H1 (cell line): ENCODE results near the gene ZNF14. TPM values are rescaled to one million over a fixed set of nuclear protein-coding genes. Genes with fewer than 3 reads are reported as not detected.

ENCODE experiments used
- CTCF ChIA-PET: fragments of 300-600 bp; sonication (Branson Sonifier 250); formaldehyde crosslinking; loops from one replicate; lab custom pipeline; 2021; ENCODE audit not compliant: partially characterized antibody; lab: Charles Lee
- POLR2A ChIA-PET: fragments of 300-600 bp; sonication (Branson Sonifier 250); formaldehyde crosslinking; loops from one replicate; lab custom pipeline; 2021; ENCODE audit warnings: inconsistent platforms; ENCODE audit not compliant: partially characterized antibody; lab: Charles Lee
- DNase-seq, 2 experiments: peaks; one replicate each; pipeline versions ENCODE4 v3.0.0 to v3.0.0-alpha.2; 2010 to 2022; ENCODE audit warnings: low spot score in 2 of 2, low read depth in 1 of 2, mixed read lengths in 1 of 2
- FAIRE-seq: peaks from 2 replicates; lab custom pipeline; 2011; peaks lifted over from hg19 to GRCh38; lab: Jason Lieb, UNC
- H2AFZ ChIP-seq: 2 replicates; pipeline ENCODE4 v1.8.1; 2012; ENCODE audit warnings: low read length, inconsistent platforms
- H2AK5ac ChIP-seq: 2 replicates; pipeline ENCODE4 v1.6.1; 2013; ENCODE audit warnings: low read depth, low read length
- H2BK120ac ChIP-seq: replicated peaks from 2 replicates; pipeline ENCODE3; 2013; ENCODE audit warnings: low read depth, low read length, inconsistent platforms
- H2BK12ac ChIP-seq: 2 replicates; pipeline ENCODE4 v1.6.1; 2013; ENCODE audit warnings: low read depth, low read length
- H2BK15ac ChIP-seq: 2 replicates; pipeline ENCODE4 v1.6.1; 2013; ENCODE audit warnings: low read length
- H2BK20ac ChIP-seq: 2 replicates; pipeline ENCODE4 v1.6.1; 2013; ENCODE audit warnings: low read length
- H2BK5ac ChIP-seq: 2 replicates; pipeline ENCODE4 v1.6.1; 2013; ENCODE audit warnings: low read depth, low read length
- H3K14ac ChIP-seq: 2 replicates; pipeline ENCODE4 v1.6.1; 2013; ENCODE audit warnings: inconsistent platforms; ENCODE audit not compliant: insufficient read length
- H3K18ac ChIP-seq: 2 replicates; pipeline ENCODE4 v1.6.1; 2013; ENCODE audit warnings: low read length; ENCODE audit errors: extremely low read depth
- H3K23ac ChIP-seq: 2 replicates; pipeline ENCODE4 v1.6.1; 2013; ENCODE audit warnings: inconsistent platforms; ENCODE audit not compliant: insufficient read length
- H3K23me2 ChIP-seq: 2 replicates; pipeline ENCODE4 v1.6.1; 2013; ENCODE audit warnings: low read depth, low read length
- H3K27ac ChIP-seq: 2 replicates; pipeline ENCODE4 v1.6.1; 2011; ENCODE audit warnings: low read depth, low read length, inconsistent platforms
- H3K27me3 ChIP-seq, 4 experiments: replicated peaks in 1 of 4; 1 replicate in 1 of 4; 2 replicates in 3 of 4; pipeline versions ENCODE4 v1.6.1 to v1.8.1; 2011 to 2013; ENCODE audit warnings: low read length in 3 of 4, mild to moderate bottlenecking in 3 of 4, inconsistent platforms in 2 of 4, mixed read lengths in 2 of 4, moderate library complexity in 1 of 4; ENCODE audit not compliant: control insufficient read depth in 3 of 4, insufficient read depth in 3 of 4; ENCODE audit errors: extremely low read depth in 1 of 4
- H3K36me3 ChIP-seq, 4 experiments: 2 replicates each; pipeline versions ENCODE4 v1.6.1 to v1.8.1; 2011 to 2013; ENCODE audit warnings: mild to moderate bottlenecking in 4 of 4, low read length in 3 of 4, moderate library complexity in 2 of 4, control low read depth in 1 of 4, inconsistent platforms in 1 of 4; ENCODE audit not compliant: insufficient read depth in 4 of 4, control insufficient read depth in 2 of 4
- H3K4ac ChIP-seq: replicated peaks from 2 replicates; pipeline ENCODE3; 2013; ENCODE audit warnings: low read length, low read depth, mixed read lengths, inconsistent platforms; ENCODE audit not compliant: insufficient read length
- H3K4me1 ChIP-seq, 4 experiments: replicated peaks in 1 of 4; 1 replicate in 1 of 4; 2 replicates in 3 of 4; pipeline versions ENCODE4 v1.6.1 to v1.8.1; 2011 to 2013; ENCODE audit warnings: low read length in 3 of 4, inconsistent platforms in 2 of 4, mixed read lengths in 1 of 4; ENCODE audit not compliant: insufficient read depth in 4 of 4, control insufficient read depth in 3 of 4
- H3K4me2 ChIP-seq, 2 experiments: 2 replicates each; pipeline versions ENCODE4 v1.6.1 to v1.8.1; 2011 to 2013; ENCODE audit warnings: low read depth in 2 of 2, low read length in 2 of 2, control low read depth in 1 of 2, inconsistent platforms in 1 of 2, mild to moderate bottlenecking in 1 of 2; ENCODE audit not compliant: insufficient read depth in 1 of 2
- H3K4me3 ChIP-seq, 4 experiments: fragments of 200-600, 300-600 bp in 1 of 4; sonication (generic), shearing (Covaris generic), sonication (Bioruptor Twin) in 1 of 4; 2 replicates each; pipeline versions ENCODE4 v1.5.1 to v1.8.1; 2011 to 2016; ENCODE audit warnings: low read length in 4 of 4, low read depth in 3 of 4, control low read depth in 2 of 4, inconsistent platforms in 2 of 4, mild to moderate bottlenecking in 2 of 4, mixed read lengths in 1 of 4, moderate library complexity in 1 of 4; ENCODE audit not compliant: insufficient read depth in 2 of 4; ENCODE audit errors: extremely low read depth in 1 of 4
- H3K56ac ChIP-seq: replicated peaks from 2 replicates; pipeline ENCODE3; 2013; ENCODE audit warnings: low read depth, mild to moderate bottlenecking, mixed read lengths, low read length, inconsistent platforms; ENCODE audit not compliant: insufficient read length
- H3K79me1 ChIP-seq: 2 replicates; pipeline ENCODE4 v1.6.1; 2013; ENCODE audit warnings: low read depth, low read length, control low read depth
- H3K79me2 ChIP-seq, 2 experiments: 2 replicates each; pipeline versions ENCODE4 v1.6.1 to v1.8.1; 2012 to 2013; ENCODE audit warnings: low read length in 2 of 2, mild to moderate bottlenecking in 2 of 2, inconsistent platforms in 1 of 2; ENCODE audit not compliant: insufficient read depth in 2 of 2, control insufficient read depth in 1 of 2
- H3K9ac ChIP-seq, 4 experiments: replicated peaks in 1 of 4; 1 replicate in 1 of 4; 2 replicates in 3 of 4; pipeline versions ENCODE4 v1.6.1 to v1.8.1; 2011 to 2013; ENCODE audit warnings: low read depth in 3 of 4, low read length in 3 of 4, control low read depth in 2 of 4, mild to moderate bottlenecking in 2 of 4, moderate library complexity in 2 of 4, inconsistent platforms in 1 of 4; ENCODE audit errors: extremely low read depth in 1 of 4
- H3K9me3 ChIP-seq, 2 experiments: 2 replicates each; pipeline versions ENCODE4 v1.6.1 to v1.8.1; 2012 to 2013; ENCODE audit warnings: mild to moderate bottlenecking in 2 of 2, moderate library complexity in 2 of 2, control low read depth in 1 of 2, inconsistent platforms in 1 of 2, low read depth in 1 of 2, low read length in 1 of 2, mixed read lengths in 1 of 2; ENCODE audit not compliant: insufficient read depth in 2 of 2
- H4K20me1 ChIP-seq, 2 experiments: replicated peaks in 1 of 2; 2 replicates each; pipeline versions ENCODE3 to v1.8.1; 2011 to 2013; ENCODE audit warnings: inconsistent platforms in 2 of 2, low read length in 2 of 2, mild to moderate bottlenecking in 1 of 2; ENCODE audit not compliant: insufficient read depth in 2 of 2, control insufficient read depth in 1 of 2
- H4K5ac ChIP-seq: 2 replicates; pipeline ENCODE4 v1.6.1; 2013; ENCODE audit warnings: low read length, low read depth, mixed read lengths, inconsistent platforms; ENCODE audit not compliant: insufficient read length
- H4K8ac ChIP-seq: 2 replicates; pipeline ENCODE4 v1.8.0; 2013; ENCODE audit warnings: mild to moderate bottlenecking, moderate library complexity, low read length, inconsistent platforms; ENCODE audit not compliant: insufficient read depth; ENCODE audit errors: extremely low read depth
- H4K91ac ChIP-seq: replicated peaks from 2 replicates; pipeline ENCODE3; 2013; ENCODE audit warnings: low read length, mixed read lengths, inconsistent platforms; ENCODE audit not compliant: insufficient read length
- EP300 ChIP-seq, 2 experiments: IDR thresholded peaks; 1 replicate in 1 of 2; 2 replicates in 1 of 2; pipeline ENCODE4 v1.6.1; 2011 to 2012; ENCODE audit warnings: low read depth in 2 of 2, low read length in 2 of 2, mild to moderate bottlenecking in 2 of 2, borderline replicate concordance in 1 of 2, inconsistent platforms in 1 of 2, moderate library complexity in 1 of 2
- EZH2 ChIP-seq: fragments of 200-600 bp; sonication (generic); IDR thresholded peaks from 2 replicates; pipeline ENCODE4 v1.7.1; 2012; ENCODE audit warnings: low read depth, mild to moderate bottlenecking, moderate library complexity, low read length, inconsistent platforms; ENCODE audit not compliant: severe bottlenecking
- KDM4A ChIP-seq: IDR thresholded peaks from one replicate; pipeline ENCODE4 v1.7.1; 2012; ENCODE audit warnings: low read depth, mild to moderate bottlenecking, moderate library complexity, low read length, inconsistent platforms; ENCODE audit not compliant: severe bottlenecking
- RBBP5 ChIP-seq: IDR thresholded peaks from 2 replicates; pipeline ENCODE4 v1.7.1; 2012; ENCODE audit warnings: low read depth, mild to moderate bottlenecking, inconsistent platforms, low read length, moderate library complexity, borderline replicate concordance
- SUZ12 ChIP-seq: fragments of 200-600 bp; sonication (generic); IDR thresholded peaks from 2 replicates; pipeline ENCODE4 v1.6.1; 2012; ENCODE audit warnings: mild to moderate bottlenecking, inconsistent platforms, low read length, moderate library complexity, mixed read lengths
- TBP ChIP-seq: IDR thresholded peaks from 2 replicates; pipeline ENCODE4 v1.6.1; 2011; ENCODE audit warnings: low read depth, low read length, improper control_type of control experiment
- WGBS, 2 experiments: shearing (Covaris generic) in 1 of 2; methylation state at CpG; one replicate each; pipeline versions ENCODE4 v1.1.6 to v1.1.7; 2013 to 2015; ENCODE audit warnings: low lambda C conversion rate in 2 of 2, mixed read lengths in 2 of 2, inconsistent platforms in 1 of 2, low coverage in 1 of 2, missing lambda C conversion rate in 1 of 2; ENCODE audit not compliant: insufficient replicate concordance in 2 of 2, insufficient coverage in 1 of 2, insufficient read length in 1 of 2; ENCODE audit errors: extremely low coverage in 1 of 2, missing lambda C conversion rate in 1 of 2; 5-methylcytosine and 5-hydroxymethylcytosine counted together
- polyA plus RNA-seq, 7 experiments: library from polyadenylated mRNA; depleted of rRNA in 3 of 7; stranded (reverse) in 5 of 7; unstranded in 2 of 7; fragments of >200 nt in 5 of 7; fragments of 200-250 nt in 2 of 7; gene quantifications; 1 replicate in 5 of 7; 2 replicates in 1 of 7; 4 replicates in 1 of 7; pipeline versions ENCODE4 v1.2.1 to v1.2.3, GENCODE V29; 2011 to 2013; ENCODE audit warnings: missing spikeins in 2 of 7, mixed read lengths in 2 of 7
- total RNA-seq: library from RNA; stranded (reverse); fragmentation: NEBNext Ultra II Directional; extraction: Animal tissue kit (Norgen Biotek cat#: 25700); gene quantifications from 2 replicates; pipeline ENCODE4 v1.2.1, GENCODE V29; 2021

Gene ZNF14
- total and polyA plus RNA-seq, 2 of the 8 experiments (the other 6 are each of a cell fraction or from before 2014, with no cell fraction given) = 1.00 to 7.4 TPM

DNA sequence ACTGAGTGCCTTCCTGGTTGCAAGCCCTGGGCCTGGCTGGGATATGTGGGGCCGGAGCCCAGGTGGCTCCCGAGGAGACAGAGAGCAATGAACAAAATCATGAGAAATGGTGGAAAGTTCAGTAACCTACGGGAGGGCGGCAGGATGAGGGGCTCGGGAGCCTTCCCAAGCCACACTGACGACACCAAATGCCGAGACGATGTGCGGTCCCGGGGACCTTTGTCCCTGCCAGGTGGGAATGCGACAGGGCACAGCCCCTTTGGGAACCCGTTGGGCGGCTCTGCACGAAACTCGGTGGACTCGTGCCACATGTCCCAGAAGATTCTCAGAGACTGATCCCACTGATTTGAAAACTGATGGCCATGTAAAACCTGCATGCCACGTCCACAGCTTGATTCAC lies 11.7 kb upstream of the ZNF14 start:
- POLR2A ChIA-PET = interaction anchor here (1.2 kb wide), 1 partner anchor 15 kb away, joined by 3 read pairs; no protein-coding TSS in a partner anchor
- H3K79me1 ChIP-seq = no peaks in the 10 kb centered on the region
- H3K56ac ChIP-seq = no peak overlapping the region
- no peak overlapping the region for H2BK120ac ChIP-seq
- H3K23ac ChIP-seq = no peak overlapping the region
- no peak overlapping the region for H3K14ac ChIP-seq
- no peak overlapping the region for H2AK5ac ChIP-seq
- no peak overlapping the region for H2BK20ac ChIP-seq
- no peaks in the 10 kb centered on the region for H3K79me2 ChIP-seq
- H3K4ac ChIP-seq = no peak overlapping the region
- H4K8ac ChIP-seq = no peak overlapping the region
- H2BK5ac ChIP-seq = no peak overlapping the region
- no peak overlapping the region for H3K18ac ChIP-seq
- H2BK12ac ChIP-seq = no peak overlapping the region
- no peak overlapping the region for H2AFZ ChIP-seq
- no peak overlapping the region for H3K27ac ChIP-seq
- H4K91ac ChIP-seq = no peak overlapping the region
- CTCF ChIA-PET = interaction anchor here (1.0 kb wide), 1 partner anchor 85 kb away, joined by 3 read pairs; no protein-coding TSS in a partner anchor
- no peak overlapping the region for H4K5ac ChIP-seq
- no peak overlapping the region for H3K9ac ChIP-seq
- no peak overlapping the region for H3K4me3 ChIP-seq
- no peak overlapping the region for H3K4me2 ChIP-seq
- 0 out of 7 replicates have a peak, but pooled peaks cover 0 to 2% (median 0%) of the 10 kb centered on the region in 4 experiments for H3K27me3 ChIP-seq
- DNase-seq = no peak
- no peak for FAIRE-seq
- no peaks in the 10 kb centered on the region for H3K23me2 ChIP-seq
- H2BK15ac ChIP-seq = no peak overlapping the region
- WGBS, 2 experiments = 88% methylated on average over 16 of the region's 17 CpGs; no CpG with 5 or more reads in 1 of the 2 experiments
- H3K9me3 ChIP-seq = peaks cover 0 to 3% of the 10 kb centered on the region in 2 experiments; a peak in 1 of 4 replicates
- no peaks in the 10 kb centered on the region for H4K20me1 ChIP-seq
- H3K36me3 ChIP-seq = no peaks in the 10 kb centered on the region
- H3K4me1 ChIP-seq = no peaks in the 10 kb centered on the region
- TF ChIP-seq EP300 (IDR thresholded peaks at IDR 0.05; ENCODE audit: borderline replicate concordance in 1 of 2, low read depth in 2 of 2, low read length in 2 of 2) (no peak), EZH2 (no peak), SUZ12 (no peak), RBBP5 (no peak), TBP (no peak), KDM4A (no peak)
